ENCODE measurements around the gene TTC23.

The TTC23 gene

GRCh38 chr15:99170476-99171065 lies 78.8 kb downstream of the TTC23 start:
- DNase-seq (ENCODE audit: low spot score), result no peak
- ChIA-PET POLR2A (ENCODE audit: low non-redundant PET) (no interaction called here), CTCF (no interaction called here)
- no peak for TF ChIP-seq CTCF (conservative IDR thresholded peaks at IDR 0.05; ENCODE audit: low read depth)
- no peak overlapping the region for H3K27ac ChIP-seq

- DNase-seq (ENCODE audit: low spot score), result no peak
- ChIA-PET CTCF (no interaction called here), POLR2A (ENCODE audit: low non-redundant PET) (interaction anchor here (0.7 kb wide), 1 partner anchor 1674 kb away, joined by 3 read pairs; no protein-coding TSS in a partner anchor)
- no peak overlapping the region for H3K27ac ChIP-seq
- TF ChIP-seq CTCF (conservative IDR thresholded peaks at IDR 0.05; ENCODE audit: low read depth), result no peak
Observed at GRCh38 chr15:99169769-99170311, 79.5 kb downstream of the TTC23 start.

GRCh38 chr15:99168601-99169580 lies 80.5 kb downstream of the TTC23 start:
- DNase-seq (ENCODE audit: low spot score), result no peak

GRCh38 chr15:99167640-99168039 lies 81.7 kb downstream of the TTC23 start:
- POLR2A ChIA-PET (ENCODE audit: low non-redundant PET), result no interaction called here
- TF ChIP-seq CTCF (conservative IDR thresholded peaks at IDR 0.05; ENCODE audit: low read depth), result no peak
- no peak for DNase-seq (ENCODE audit: low spot score)
- no peak overlapping the region for H3K27ac ChIP-seq
- CTCF ChIA-PET, result no interaction called here

More at GRCh38 chr15:99168601-99169580, 80.5 kb downstream of the TTC23 start:
- H3K27ac ChIP-seq, result no peak overlapping the region
- ChIA-PET CTCF (no interaction called here), POLR2A (ENCODE audit: low non-redundant PET) (interaction anchor here (0.7 kb wide), 1 partner anchor 1675 kb away, joined by 3 read pairs; no protein-coding TSS in a partner anchor)
- no peak for TF ChIP-seq CTCF (conservative IDR thresholded peaks at IDR 0.05; ENCODE audit: low read depth)

- H3K27ac ChIP-seq, result no peak overlapping the region
- ChIA-PET POLR2A (ENCODE audit: low non-redundant PET) (no interaction called here), CTCF (no interaction called here)
- no peak for TF ChIP-seq CTCF (conservative IDR thresholded peaks at IDR 0.05; ENCODE audit: low read depth)
- DNase-seq (ENCODE audit: low spot score), result no peak
Observed at GRCh38 chr15:99167201-99167600, 82.2 kb downstream of the TTC23 start.

GRCh38 chr15:99165956-99166689 lies 83.3 kb downstream of the TTC23 start:
- TF ChIP-seq CTCF (conservative IDR thresholded peaks at IDR 0.05; ENCODE audit: low read depth), result no peak
- no peak overlapping the region for H3K27ac ChIP-seq
- ChIA-PET POLR2A (ENCODE audit: low non-redundant PET) (no interaction called here), CTCF (interaction anchor here (0.5 kb wide), 1 partner anchor 1320 kb away, joined by 3 read pairs; no protein-coding TSS in a partner anchor)
- no peak for DNase-seq (ENCODE audit: low spot score)

Data from RWPE1 (cell line).